HG03565 (cell line): Measurements from ENCODE around the gene PTGFRN.

Experiments used
- ATAC-seq: cut with Tn5 transposase; IDR thresholded peaks from one replicate; pipeline ENCODE4 v1.9.1; 2021; ENCODE audit warnings: mild to moderate bottlenecking, moderate library complexity; ENCODE audit not compliant: unreplicated experiment

The PTGFRN gene

DNA sequence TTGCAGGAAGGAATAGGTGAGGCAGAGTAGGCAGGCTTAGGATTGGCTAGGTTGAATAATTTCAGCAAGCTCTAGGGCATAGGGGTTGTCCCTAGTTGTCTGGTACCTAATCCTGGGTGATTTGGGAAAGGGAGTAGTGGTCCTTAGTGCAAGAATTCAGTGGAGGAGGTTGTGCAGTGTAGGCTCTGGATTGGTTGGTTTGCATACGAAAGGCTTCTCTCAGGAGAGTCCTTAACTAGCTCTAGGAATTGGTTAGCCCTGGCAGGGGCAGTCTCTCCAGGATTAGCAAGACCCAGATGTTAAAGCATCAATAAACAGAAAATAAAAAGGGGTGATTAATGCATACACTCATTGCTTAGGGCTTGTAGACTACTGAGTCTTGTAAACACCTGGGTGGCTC lies 82.2 kb downstream of the PTGFRN start:
- ATAC-seq: no peak

DNA sequence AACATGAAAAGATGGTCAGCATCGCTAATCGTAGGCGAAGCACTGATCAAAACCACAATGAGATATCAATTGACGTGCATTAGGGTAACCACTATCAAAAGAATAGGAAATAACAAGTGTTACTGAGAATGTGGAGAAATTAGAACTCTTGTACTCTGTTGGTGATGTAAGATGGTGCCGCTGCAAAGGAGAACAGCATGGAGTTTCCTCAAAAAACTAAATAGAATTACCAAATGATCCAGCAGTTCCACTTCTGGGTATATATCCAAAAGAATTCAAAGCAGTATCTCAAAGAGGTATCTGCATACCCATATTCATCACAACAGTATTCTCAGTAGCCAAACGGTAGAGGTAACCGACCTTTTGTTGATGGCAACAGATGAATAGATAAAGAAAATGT lies 83.6 kb downstream of the PTGFRN start:
- no peak for ATAC-seq

GRCh38 chr1:116994411-116994810 lies 84.7 kb downstream of the PTGFRN start:
- ATAC-seq: no peak

DNA sequence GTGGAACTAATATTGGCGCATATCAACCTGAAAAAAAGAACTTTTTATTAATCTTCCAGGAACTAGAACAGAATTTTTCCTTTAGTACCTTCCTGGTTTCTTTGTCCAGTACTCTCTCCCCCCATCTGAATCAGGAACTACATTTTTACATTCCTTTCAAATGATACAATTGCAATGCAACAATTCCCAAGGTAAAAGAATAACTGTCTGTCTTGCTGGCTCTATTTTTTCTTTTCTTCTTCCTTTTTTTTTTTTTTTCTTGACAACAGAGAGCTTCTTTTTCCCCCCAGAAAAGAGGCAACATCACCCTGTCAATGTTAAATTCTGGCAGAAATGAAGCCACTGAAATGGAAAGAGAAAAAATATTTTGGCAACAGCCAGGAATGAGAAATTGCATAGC lies 87.3 kb downstream of the PTGFRN start:
- no peak for ATAC-seq

GRCh38 chr1:116997636-116998035 lies 87.9 kb downstream of the PTGFRN start:
- no peak for ATAC-seq

DNA sequence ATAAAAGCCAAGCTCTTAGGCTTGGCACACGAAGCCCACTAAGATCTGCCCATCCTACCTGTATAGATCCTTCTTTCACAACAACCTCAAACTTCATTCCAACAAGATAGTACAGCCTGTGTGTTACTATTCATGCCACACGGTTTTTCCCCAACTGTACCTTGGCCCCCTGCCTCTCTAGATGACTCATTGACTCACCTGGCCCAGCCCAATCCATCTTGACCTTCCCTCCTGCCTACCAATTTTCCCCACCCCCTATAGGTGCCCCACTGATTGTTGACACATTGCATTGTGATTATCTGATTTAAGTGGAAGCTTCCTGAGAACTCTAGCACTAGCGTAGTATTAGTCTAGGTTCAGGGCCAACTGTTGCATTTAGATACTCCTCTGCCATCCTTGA lies 89.9 kb downstream of the PTGFRN start:
- no peak for ATAC-seq

GRCh38 chr1:117000142-117000541 lies 90.4 kb downstream of the PTGFRN start:
- no peak for ATAC-seq

DNA sequence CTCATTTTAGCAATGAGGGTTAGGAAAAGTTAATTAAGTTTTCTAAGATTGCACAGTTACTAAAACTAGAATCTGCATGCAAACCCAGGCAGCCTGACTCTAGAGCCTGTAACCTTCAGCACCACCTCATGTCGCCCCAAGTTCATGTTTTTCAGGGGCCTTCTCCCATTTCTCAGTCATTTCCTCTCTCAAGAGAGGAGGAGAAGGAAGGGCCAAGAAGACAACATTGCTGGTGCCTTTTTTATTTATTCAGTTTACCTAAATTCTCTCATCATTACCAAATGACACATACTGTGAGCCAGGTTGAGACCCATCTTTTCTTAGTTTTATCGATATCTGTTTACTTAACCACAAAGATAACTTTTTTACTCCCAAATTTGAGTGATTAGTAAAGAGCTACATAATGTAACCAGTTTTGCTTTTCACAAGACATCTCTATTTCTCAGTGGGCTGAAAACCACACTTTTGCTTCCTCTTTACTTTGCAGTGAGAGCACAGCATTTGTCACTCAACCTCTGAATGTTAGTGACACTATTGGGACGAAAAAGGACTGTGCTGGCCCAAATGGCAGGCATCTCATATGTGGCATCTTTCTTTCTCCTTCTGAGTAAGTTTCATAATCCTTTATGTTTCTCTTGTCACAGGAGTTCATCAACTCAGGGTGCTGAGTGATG lies 91.7 kb downstream of the PTGFRN start, which contains the start of gene CD101:
CD101 (plus strand) TSS at position 507 of the 674 bp plus-strand sequence; CDS start at position 565, 58 bp downstream.
- peak; percentile 97 for ATAC-seq

DNA sequence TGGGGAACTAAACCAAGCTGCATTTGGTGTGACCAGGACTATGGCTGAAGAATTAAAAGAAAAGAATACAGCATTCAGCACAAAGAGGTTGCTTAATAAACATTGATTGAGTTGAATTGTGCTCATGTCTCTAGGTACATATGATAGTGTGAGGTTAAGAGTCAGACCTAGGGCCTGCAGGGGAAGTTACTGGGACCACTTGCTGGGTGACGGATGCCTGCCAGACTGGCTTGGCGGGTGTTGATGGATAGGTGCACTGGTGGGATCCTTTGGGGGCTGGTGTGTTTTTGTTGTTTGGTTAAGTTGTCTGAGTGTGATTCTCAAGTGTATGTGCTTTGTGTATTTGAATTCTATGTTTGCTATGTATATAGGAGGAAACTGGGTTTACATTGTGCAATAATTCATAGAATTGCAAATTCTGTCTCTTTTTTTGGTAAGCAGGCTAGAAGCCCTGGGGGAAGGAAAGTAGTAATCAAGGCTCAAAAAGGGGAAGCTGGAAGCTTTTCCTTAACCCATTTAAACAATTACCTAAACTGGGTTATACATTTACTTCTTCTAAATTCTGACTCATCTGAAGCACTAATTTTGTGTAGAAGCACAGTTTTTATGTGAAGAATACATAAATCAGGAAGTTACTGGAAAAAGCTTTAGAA lies 93.6 kb downstream of the PTGFRN start:
- ATAC-seq: no peak

DNA sequence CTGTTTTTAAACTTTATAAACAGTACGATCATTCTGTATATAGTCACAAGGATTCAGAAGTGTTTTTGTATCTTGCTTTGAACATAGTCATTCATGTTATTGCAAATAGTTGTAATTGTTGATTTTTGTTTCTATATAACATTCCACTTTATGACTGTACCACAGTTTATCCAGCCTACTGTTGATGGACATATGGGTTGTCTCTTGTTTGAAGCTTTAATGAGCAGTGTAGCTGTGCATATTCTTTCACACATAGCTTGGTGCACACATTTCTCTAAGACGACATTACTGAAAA lies 98.0 kb downstream of the PTGFRN start:
- ATAC-seq: no peak

DNA sequence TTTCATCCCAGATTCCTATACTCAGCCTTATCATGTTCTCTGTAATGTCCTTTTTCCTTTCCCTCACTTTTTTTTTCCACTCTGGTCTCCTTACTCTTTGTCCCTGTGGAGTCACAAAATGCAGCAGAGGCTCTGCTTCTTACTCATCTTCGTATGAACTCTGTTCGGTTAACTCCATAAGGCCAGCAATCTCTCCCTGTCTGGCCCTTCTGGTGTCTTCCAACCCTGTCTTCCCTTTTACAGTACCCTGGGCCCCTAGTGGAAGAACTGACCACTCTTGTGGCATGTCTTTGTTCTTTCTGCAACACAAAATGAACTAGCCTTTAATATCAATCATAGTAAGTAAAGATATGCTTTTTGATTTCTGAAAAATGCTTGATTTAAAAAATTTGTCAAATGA lies 98.9 kb downstream of the PTGFRN start:
- no peak for ATAC-seq

DNA sequence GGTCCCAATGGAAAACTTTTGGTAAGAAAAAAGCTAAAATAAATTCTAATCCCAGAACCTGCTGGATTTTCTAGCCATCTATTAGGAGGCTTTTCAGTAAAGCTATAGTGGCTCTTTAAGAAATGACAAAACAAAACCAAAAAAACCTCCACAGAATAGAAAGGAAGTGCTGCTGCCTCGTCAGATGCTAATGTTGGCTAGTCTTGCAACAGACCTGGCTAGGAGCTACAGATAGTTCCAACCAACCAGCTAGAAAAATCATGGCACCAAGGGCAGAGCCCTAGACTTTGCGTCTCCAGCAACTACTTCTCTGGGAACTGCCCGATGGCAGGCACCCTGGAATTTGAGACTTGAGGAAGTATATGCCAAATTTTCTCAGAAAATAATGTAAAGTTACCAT lies 99.4 kb downstream of the PTGFRN start:
- no peak for ATAC-seq

- no peak for ATAC-seq
Observed at GRCh38 chr1:117010310-117010969, 100.7 kb downstream of the PTGFRN start.

DNA sequence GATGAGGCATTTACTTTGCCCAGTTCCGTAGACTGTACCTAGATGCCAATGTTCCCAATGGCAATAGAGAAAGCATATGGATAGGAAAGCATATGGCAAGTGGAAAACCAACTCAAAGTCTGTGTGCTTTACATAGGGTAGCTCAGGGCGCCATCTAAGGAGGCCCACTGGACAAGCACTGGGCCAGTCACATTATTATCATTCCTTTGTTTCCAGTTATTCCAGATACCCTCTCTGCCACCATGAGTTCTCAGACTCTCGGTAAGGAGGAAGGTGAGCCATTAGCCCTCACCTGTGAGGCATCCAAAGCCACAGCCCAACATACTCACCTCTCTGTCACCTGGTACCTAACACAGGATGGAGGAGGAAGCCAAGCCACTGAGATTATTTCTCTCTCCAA lies 101.6 kb downstream of the PTGFRN start:
- no peak for ATAC-seq

DNA sequence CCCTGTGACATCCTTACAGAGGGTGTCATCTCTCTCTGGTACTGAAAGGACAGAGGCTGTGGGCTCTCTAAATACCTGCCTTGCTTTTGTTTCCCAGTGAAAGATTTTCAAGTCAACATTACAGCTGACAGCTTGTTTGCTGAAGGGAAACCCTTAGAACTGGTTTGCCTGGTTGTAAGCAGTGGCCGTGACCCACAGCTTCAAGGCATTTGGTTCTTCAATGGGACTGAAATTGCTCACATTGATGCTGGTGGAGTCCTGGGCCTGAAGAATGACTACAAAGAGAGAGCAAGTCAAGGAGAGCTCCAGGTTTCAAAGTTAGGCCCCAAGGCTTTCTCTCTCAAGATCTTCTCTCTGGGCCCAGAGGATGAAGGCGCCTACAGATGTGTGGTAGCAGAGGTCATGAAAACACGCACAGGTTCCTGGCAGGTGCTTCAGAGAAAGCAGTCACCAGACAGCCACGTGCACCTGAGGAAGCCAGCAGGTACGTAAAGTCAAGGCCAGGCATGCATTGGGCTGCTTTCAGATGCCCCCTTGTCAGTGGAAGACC lies 103.7 kb downstream of the PTGFRN start:
- ATAC-seq: no peak

GRCh38 chr1:117014209-117014608 lies 104.5 kb downstream of the PTGFRN start:
- ATAC-seq: no peak

DNA sequence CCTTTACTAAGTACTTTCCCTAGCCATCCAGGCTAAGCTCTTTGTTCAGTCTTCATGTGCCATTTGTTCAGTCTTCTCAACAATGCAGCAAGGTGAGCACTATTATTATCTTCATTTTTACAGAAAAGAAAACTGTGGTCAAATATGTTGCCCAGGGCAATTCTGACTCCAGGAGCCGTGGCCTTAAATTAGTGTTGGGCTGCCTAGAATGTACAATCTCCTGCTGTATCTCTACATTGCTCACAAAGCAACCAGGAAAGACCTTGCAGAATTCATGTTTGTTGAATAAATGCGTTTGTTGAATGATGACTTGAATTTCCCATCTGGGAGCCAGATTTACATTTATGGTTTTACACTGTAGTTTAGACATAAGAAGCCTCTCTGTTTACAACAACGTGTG lies 106.0 kb downstream of the PTGFRN start:
- no peak for ATAC-seq

- ATAC-seq: no peak
Observed at GRCh38 chr1:117017062-117017461, 107.3 kb downstream of the PTGFRN start.

GRCh38 chr1:117017648-117018047 lies 107.9 kb downstream of the PTGFRN start:
- peak; percentile 66 for ATAC-seq

DNA sequence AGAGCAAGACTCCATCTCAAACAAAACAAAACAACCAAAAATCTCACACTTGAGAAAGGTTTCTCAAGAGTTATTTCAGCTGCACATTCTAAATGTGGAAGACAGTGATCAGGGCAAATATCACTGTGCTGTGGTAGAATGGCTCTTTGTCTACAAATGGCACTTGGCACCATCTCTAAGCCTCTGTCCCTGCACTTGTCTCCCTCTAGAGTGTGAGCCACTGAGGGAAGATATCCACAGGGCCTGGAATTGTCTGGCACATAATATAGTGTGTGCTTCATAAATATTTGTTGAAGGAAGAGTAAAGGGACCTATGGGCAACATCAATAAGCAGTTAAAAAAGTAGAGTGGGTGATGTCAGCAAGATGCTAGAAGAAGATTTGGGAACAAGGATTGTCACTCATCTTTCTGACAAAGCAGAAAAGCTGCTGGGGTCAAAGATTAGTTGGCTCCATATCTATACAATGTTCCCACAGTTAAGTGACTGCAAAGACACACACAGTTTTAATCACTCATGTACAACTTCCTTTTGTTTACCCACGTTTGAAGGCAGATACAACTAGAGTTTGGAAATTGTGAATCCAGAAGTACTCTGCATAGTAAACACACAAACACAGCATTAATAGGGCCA lies 110.9 kb downstream of the PTGFRN start:
- no peak for ATAC-seq

DNA sequence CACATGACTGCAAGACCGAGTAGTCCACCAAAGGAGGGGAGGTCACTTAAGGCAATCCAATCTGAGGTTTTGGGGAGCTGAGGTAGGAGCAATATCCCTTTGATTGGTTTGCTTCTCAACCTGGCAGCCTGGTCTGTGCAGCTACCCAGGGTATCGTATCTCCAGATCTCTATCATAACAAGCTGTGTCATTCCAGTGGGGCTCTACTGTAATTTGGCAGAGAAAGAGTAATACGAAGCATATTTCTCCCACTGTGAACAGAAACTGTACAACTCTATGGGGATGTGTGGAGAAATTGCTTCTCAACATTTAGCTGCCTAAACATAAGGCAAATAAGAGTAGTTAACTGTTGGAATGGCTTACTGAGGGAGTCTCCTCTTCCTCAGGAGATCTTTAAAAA lies 112.4 kb downstream of the PTGFRN start:
- no peak for ATAC-seq

DNA sequence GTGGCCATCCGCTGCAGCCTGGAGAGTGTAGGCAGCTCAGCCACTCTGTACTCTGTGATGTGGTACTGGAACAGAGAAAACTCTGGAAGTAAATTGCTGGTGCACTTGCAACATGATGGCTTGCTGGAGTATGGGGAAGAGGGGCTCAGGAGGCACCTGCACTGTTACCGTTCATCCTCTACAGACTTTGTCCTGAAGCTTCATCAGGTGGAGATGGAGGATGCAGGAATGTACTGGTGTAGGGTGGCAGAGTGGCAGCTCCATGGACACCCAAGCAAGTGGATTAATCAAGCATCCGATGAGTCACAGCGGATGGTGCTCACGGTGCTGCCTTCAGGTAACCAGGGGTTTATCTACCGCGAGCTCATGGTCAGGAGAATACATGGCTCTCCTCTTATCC lies 115.9 kb downstream of the PTGFRN start:
- no peak for ATAC-seq
